Left forelimb (tissue), 1 donor: ENCODE data around the gene RAB3IL1.

Experiments used
- DNase-seq: peaks from one replicate; pipeline ENCODE4 v3.0.0-alpha.2; 2018; ENCODE audit warnings: low spot score

RAB3IL1 gene, protein sequence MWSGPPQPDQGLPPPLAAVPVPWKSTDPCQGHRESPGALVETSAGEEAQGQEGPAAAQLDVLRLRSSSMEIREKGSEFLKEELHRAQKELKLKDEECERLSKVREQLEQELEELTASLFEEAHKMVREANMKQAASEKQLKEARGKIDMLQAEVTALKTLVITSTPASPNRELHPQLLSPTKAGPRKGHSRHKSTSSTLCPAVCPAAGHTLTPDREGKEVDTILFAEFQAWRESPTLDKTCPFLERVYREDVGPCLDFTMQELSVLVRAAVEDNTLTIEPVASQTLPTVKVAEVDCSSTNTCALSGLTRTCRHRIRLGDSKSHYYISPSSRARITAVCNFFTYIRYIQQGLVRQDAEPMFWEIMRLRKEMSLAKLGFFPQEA

DNA sequence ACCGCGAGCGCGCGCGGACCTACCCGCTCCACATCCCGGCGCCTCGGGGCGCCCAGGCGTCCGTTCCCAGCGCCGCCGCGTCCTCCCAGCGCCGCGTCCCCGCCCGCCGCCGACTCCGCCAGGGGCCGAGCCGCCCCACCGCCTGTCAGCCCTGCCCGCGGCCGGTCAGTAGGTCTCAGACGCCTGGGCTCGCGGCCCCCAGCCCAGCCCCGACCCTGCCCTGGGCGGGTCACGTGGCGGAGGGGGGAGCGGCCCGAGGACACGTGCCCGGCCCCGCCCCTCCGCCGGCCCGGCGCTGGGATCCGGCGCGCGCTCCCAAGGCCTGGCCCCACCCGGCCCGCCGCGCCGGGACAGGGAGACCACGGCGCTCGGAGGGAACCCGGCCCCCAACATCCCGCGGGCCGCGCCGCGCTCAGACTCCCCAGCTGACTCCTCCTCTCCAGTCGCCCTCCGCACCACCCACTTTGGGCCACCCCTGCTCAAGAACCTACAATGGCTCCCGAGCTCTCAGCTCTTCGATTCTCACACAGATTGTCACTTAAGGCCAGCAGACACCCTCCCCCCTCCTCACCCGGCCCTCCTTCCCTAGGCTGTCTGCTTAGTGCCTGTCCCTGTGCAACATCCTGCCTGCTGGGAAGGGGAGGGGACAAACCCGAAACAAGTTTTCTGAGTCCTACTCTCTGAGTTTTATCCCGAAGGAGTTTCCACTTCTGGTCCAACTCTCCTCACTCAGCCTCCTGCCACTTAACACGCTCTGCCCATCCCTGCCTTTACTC lies at the start of gene RAB3IL1:
Gene RAB3IL1, minus strand, starts transcription at position 233 of the 776 bp plus-strand sequence. Its CDS starts 199 bp downstream, at position 34.
- peak; percentile 84 for DNase-seq

DNA sequence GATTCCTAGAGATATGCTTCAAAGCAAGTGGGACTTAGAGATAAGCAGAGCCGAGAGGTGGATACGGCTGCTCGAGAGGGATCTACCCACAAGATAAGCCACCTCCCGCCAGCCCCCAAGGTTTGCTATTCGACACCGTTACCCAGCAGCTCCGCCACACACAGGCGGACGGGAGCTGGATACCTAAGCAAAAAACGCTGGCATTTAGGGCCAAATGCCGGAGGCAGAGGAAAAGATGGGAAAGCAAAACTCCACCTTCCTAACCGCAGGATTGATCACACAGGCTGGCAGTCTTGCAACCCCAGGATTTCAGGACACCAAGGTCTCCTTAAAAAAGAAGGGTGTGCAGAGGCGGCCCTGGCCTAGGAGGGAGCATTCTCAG lies 49.4 kb upstream of the RAB3IL1 start:
- DNase-seq: no peak

- peak; percentile 15 for DNase-seq
Measured at GRCh38 chr11:61964666-61965271, 47.4 kb upstream of the RAB3IL1 start.

DNA sequence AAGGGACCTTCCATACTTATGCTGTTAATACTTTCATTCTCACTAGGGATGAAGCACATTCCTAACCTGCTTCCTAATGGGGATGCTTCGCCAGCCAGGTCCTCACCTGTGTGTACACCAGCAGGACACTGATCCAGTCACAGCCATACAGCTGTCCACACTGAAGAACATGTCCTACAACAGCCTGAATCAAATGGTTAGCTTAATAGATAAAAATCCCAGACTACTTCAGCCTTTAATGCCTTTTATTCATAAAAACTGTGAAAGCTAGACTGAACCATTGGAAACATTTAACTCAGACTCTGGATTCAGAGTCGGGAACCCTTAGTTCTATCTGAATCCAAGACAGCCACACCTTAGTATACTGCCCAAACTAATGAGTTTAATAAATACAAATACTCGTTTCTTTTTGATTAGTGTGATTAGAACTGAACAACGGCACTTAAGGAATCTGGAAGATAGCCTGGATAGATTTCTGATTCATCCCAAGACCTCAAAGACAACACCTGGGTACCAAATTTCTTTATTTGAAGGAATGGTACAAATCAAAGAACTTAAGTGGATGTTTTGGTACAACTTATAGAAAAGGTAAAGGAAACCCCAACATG lies 46.8 kb upstream of the RAB3IL1 start:
- no peak for DNase-seq

GRCh38 chr11:61963282-61964057 lies 46.1 kb upstream of the RAB3IL1 start:
- DNase-seq: peak; percentile 36

DNA sequence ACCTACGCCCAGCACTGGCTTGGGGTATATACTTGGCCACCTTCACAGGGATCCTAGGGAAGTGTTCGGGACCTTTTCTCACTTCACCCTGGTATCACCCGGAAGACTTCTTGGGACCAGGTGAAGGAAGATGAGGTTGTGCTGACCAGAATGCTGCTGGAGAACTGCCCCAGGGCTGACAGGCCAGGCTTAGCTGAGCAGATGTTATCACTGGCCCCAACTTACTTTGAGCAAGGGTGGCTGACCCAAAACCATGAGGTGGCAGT lies 45.6 kb upstream of the RAB3IL1 start:
- peak; percentile 51 for DNase-seq

DNA sequence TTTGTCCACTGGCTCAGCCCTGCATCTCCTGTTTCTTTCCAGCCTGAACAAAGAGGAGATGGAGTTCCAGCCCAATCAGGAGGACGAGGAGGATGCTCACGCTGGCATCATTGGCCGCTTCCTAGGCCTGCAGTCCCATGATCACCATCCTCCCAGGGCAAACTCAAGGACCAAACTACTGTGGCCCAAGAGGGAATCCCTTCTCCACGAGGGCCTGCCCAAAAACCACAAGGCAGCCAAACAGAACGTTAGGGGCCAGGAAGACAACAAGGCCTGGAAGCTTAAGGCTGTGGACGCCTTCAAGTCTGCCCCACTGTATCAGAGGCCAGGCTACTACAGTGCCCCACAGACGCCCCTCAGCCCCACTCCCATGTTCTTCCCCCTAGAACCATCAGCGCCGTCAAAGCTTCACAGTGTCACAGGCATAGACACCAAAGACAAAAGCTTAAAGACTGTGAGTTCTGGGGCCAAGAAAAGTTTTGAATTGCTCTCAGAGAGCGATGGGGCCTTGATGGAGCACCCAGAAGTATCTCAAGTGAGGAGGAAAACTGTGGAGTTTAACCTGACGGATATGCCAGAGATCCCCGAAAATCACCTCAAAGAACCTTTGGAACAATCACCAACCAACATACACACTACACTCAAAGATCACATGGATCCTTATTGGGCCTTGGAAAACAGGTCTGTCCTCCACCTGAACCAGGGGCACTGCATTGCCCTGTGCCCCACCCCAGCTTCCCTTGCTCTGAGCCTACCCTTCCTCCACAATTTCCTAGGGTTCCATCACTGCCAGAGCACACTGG lies 45.0 kb upstream of the RAB3IL1 start:
- DNase-seq: peak; percentile 15

- peak; percentile 49 for DNase-seq
Measured at GRCh38 chr11:61961570-61962212, 44.3 kb upstream of the RAB3IL1 start.

GRCh38 chr11:61960532-61960931 lies 43.2 kb upstream of the RAB3IL1 start:
- DNase-seq: peak; percentile 12

DNA sequence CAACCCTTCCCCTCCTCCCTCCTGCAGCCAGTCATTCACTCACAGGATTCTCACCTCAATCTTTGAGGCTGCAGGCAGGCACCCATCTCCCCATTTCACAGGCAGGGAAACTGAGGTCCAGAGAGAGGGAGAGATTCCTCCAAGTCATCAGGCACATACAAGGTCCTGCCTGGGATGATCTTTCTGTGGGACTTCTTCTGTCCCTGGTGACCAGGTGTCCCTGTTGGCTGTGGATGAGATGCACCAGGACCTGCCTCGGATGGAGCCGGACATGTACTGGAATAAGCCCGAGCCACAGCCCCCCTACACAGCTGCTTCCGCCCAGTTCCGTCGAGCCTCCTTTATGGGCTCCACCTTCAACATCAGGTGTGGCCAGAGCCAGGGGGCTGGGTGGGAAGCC lies 42.3 kb upstream of the RAB3IL1 start:
- peak; percentile 20 for DNase-seq

- peak; percentile 53 for DNase-seq
Measured at GRCh38 chr11:61959114-61959513, 41.7 kb upstream of the RAB3IL1 start.

GRCh38 chr11:61958590-61958989 lies 41.2 kb upstream of the RAB3IL1 start:
- DNase-seq: no peak

GRCh38 chr11:61957021-61957770 lies 39.8 kb upstream of the RAB3IL1 start:
- peak; percentile 23 for DNase-seq

DNA sequence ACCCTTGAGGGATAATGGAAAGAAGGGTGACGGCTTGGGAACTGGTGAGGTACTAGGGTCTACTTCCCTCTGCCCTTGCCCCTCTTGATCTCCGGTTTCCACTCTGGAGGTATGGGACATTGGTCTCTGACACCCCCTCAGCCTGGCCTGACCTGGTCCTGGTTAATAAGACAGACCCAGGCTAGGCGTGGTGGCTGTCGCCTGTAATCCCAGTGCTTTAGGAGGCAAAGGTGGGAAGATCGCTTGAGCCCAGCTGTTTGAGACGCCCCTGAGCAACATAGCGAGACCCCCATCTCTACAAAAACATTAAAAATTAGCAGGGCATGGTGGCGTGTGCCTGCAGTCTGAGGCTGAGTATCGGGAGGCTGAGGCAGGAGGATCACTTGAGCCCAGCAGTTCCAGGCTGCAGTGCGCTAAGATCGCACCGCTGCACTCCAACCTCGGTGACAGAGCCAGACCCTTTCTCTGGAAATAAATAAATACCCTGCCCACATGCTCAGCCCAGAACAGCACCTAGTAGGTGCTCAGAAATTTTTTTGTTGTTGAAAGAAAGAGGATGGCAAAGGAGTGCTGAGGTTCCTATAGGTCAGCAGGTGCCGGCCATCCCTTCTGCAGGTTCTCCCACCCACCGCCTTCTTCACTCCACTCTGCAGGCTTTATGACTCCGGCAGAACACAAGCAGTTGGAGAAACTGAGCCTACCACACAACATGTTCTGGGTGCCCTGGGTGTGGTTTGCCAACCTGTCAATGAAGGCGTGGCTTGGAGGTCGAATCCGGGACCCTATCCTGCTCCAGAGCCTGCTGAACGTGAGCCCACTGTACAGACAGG lies 39.0 kb upstream of the RAB3IL1 start:
- peak; percentile 63 for DNase-seq

DNA sequence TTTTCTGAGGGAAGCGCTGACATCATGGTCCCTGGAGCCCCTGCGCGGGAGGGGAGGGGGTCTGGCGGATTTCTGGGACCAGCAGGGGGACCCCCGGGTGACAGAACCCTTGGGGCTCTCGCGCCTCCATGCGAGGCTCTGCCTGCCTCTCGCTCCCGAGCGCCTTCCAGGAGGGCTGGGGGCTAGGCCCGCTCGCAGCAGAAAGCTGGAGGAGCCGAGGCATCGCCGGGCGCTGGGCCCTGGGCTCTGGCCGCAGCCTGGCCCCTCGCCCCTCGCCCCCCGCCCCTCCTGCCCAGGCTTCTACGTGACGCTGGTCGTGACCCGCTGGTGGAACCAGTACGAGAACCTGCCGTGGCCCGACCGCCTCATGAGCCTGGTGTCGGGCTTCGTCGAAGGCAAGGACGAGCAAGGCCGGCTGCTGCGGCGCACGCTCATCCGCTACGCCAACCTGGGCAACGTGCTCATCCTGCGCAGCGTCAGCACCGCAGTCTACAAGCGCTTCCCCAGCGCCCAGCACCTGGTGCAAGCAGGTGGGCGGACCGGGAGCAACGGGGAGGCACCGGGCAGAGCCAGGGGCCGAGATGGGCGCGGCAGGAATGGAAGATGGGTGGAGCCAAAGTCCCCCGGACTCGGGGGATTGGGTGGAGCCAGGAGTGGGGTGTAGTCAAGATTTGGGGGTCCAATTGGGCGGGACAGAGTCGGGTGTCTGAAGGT lies 38.2 kb upstream of the RAB3IL1 start:
- peak; percentile 72 for DNase-seq

DNA sequence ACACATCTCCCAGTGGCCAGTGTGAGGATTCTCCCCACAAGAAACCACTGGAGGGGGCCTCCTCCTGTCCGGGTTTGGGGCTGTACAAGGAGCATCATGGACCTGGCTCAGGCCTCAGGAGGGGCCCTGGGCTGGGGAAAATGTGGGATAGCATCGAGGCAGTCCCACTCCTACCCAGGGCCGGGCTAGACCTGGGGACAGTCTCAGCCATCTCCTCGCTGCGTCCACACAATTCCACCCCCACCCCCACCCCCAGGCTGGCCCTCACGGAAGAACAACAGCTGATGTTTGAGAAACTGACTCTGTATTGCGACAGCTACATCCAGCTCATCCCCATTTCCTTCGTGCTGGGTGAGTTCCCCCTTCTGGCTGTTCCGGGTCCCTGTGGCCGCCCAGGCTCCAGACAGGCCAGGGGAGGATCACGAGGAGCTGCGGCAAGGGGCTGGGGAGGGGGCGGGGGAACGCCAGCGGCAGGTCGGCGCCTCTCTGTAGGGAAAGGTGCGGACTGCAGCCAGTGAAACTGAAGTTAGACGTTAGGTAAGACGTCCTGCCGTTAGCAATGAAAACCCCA lies 37.6 kb upstream of the RAB3IL1 start:
- no peak for DNase-seq

- no peak for DNase-seq
Measured at GRCh38 chr11:61954106-61954850, 36.9 kb upstream of the RAB3IL1 start.
